NCI-H1092 (cell line): Measurements from ENCODE around the gene TFF1.

Experiments used
- DNase-seq: peaks from one replicate; lab custom pipeline; 2025; lab: John Stamatoyannopoulos, UW

The TFF1 gene

GRCh38 chr21:42382915-42383314 is 16.6 kb upstream of the TFF1 start:
- DNase-seq = no peak

- peak; percentile 74 for DNase-seq
Measured at GRCh38 chr21:42381347-42381984, 15.1 kb upstream of the TFF1 start.

GRCh38 chr21:42379426-42380215 is 13.3 kb upstream of the TFF1 start:
- DNase-seq = no peak

GRCh38 chr21:42378418-42378817 is 12.1 kb upstream of the TFF1 start:
- no peak for DNase-seq

- DNase-seq = no peak
Measured at GRCh38 chr21:42377951-42378340, 11.6 kb upstream of the TFF1 start.

- DNase-seq = no peak
Measured at GRCh38 chr21:42377211-42377950, 11.0 kb upstream of the TFF1 start.

GRCh38 chr21:42376338-42376982 is 10.1 kb upstream of the TFF1 start:
- DNase-seq = no peak

- no peak for DNase-seq
Measured at GRCh38 chr21:42375966-42376337, 9.6 kb upstream of the TFF1 start.

GRCh38 chr21:42375506-42375905 is 9.2 kb upstream of the TFF1 start:
- DNase-seq = no peak

GRCh38 chr21:42374864-42375499 is 8.6 kb upstream of the TFF1 start:
- peak; percentile 57 for DNase-seq

- no peak for DNase-seq
Measured at GRCh38 chr21:42374457-42374856, 8.1 kb upstream of the TFF1 start.

- DNase-seq = no peak
Measured at GRCh38 chr21:42373908-42374455, 7.6 kb upstream of the TFF1 start.

- no peak for DNase-seq
Measured at GRCh38 chr21:42373196-42373907, 7.0 kb upstream of the TFF1 start.

- DNase-seq = no peak
Measured at GRCh38 chr21:42370894-42371654, 4.7 kb upstream of the TFF1 start.

GRCh38 chr21:42369821-42370220 is 3.5 kb upstream of the TFF1 start:
- DNase-seq = no peak

- no peak for DNase-seq
Measured at GRCh38 chr21:42367367-42368165, 1.2 kb upstream of the TFF1 start.

GRCh38 chr21:42365770-42366169 is 565 bp downstream of the TFF1 start:
- DNase-seq = no peak

- DNase-seq = no peak
Measured at GRCh38 chr21:42364304-42364865, 1.9 kb downstream of the TFF1 start.

GRCh38 chr21:42363312-42363711 is 3.0 kb downstream of the TFF1 start:
- DNase-seq = no peak
